ENCODE results near the gene SRPX2. TPM values are rescaled to one million over a fixed set of nuclear protein-coding genes. Genes with fewer than 3 reads are reported as not detected.

The SRPX2 gene
- total RNA-seq, 1 donor from 2014 or later, result 39.3 TPM

- peaks cover 9% of the 10 kb centered on the region for H3K36me3 ChIP-seq (ENCODE audit: insufficient read depth, low read length)
- Mint-ChIP-seq H3K4me3 (ENCODE audit: unreplicated experiment) (no peak overlapping the region), H3K27ac (ENCODE audit: unreplicated experiment) (no peak overlapping the region), H3K9me3 (ENCODE audit: unreplicated experiment) (no peaks in the 10 kb centered on the region), H3K36me3 (ENCODE audit: low read depth, unreplicated experiment) (peaks cover 11% of the 10 kb centered on the region), H3K27me3 (ENCODE audit: low read depth, unreplicated experiment) (no peaks in the 10 kb centered on the region), H3K4me1 (ENCODE audit: low read depth, unreplicated experiment) (peaks cover 8% of the 10 kb centered on the region)
- no peak overlapping the region for H3K4me2 ChIP-seq (ENCODE audit: low read length)
- TF ChIP-seq EZH2 (IDR thresholded peaks at IDR 0.05; ENCODE audit: insufficient read depth, low read length), result no peak
- TF ChIP-seq CTCF (IDR thresholded peaks at IDR 0.05; ENCODE audit: insufficient read depth, low read depth, low read length), result no peak
- H3K9ac ChIP-seq (ENCODE audit: low read length), result no peak overlapping the region
- H3K79me2 ChIP-seq (ENCODE audit: insufficient read depth, low read length), result no peaks in the 10 kb centered on the region
- no peaks in the 10 kb centered on the region for H3K9me3 ChIP-seq (ENCODE audit: insufficient read depth, low read depth, low read length)
- no peaks in the 10 kb centered on the region for H3K4me1 ChIP-seq (ENCODE audit: insufficient read depth, low read length)
- peak; percentile 93 for FAIRE-seq
- no peaks in the 10 kb centered on the region for H4K20me1 ChIP-seq (ENCODE audit: insufficient read depth, low read length)
- DNase-seq (ENCODE audit: low read depth), result no peak
- no peak overlapping the region for H3K4me3 ChIP-seq (ENCODE audit: insufficient read depth, low read depth, low read length)
- H3K27me3 ChIP-seq (ENCODE audit: insufficient read depth, low read length), result no peaks in the 10 kb centered on the region
- H3K27ac ChIP-seq (ENCODE audit: low read depth, low read length), result no peak overlapping the region
- no peak overlapping the region for H2AFZ ChIP-seq (ENCODE audit: low read depth, low read length)
Observed at GRCh38 chrX:100662796-100663195, 18.8 kb downstream of the SRPX2 start.

- FAIRE-seq (no peak), DNase-seq (ENCODE audit: low read depth) (no peak)
- H3K79me2 ChIP-seq (ENCODE audit: insufficient read depth, low read length), result no peaks in the 10 kb centered on the region
- no peak overlapping the region for H2AFZ ChIP-seq (ENCODE audit: low read depth, low read length)
- no peak overlapping the region for H3K9ac ChIP-seq (ENCODE audit: low read length)
- Mint-ChIP-seq H3K27me3 (ENCODE audit: low read depth, unreplicated experiment) (no peaks in the 10 kb centered on the region), H3K4me1 (ENCODE audit: low read depth, unreplicated experiment) (peaks cover 8% of the 10 kb centered on the region), H3K36me3 (ENCODE audit: low read depth, unreplicated experiment) (peaks cover 11% of the 10 kb centered on the region), H3K27ac (ENCODE audit: unreplicated experiment) (no peak overlapping the region), H3K4me3 (ENCODE audit: unreplicated experiment) (no peak overlapping the region), H3K9me3 (ENCODE audit: unreplicated experiment) (no peaks in the 10 kb centered on the region)
- TF ChIP-seq EZH2 (IDR thresholded peaks at IDR 0.05; ENCODE audit: insufficient read depth, low read length), result no peak
- TF ChIP-seq CTCF (IDR thresholded peaks at IDR 0.05; ENCODE audit: insufficient read depth, low read depth, low read length), result no peak
- no peaks in the 10 kb centered on the region for H3K4me1 ChIP-seq (ENCODE audit: insufficient read depth, low read length)
- no peaks in the 10 kb centered on the region for H3K27me3 ChIP-seq (ENCODE audit: insufficient read depth, low read length)
- H3K4me2 ChIP-seq (ENCODE audit: low read length), result no peak overlapping the region
- H3K27ac ChIP-seq (ENCODE audit: low read depth, low read length), result no peak overlapping the region
- no peaks in the 10 kb centered on the region for H4K20me1 ChIP-seq (ENCODE audit: insufficient read depth, low read length)
- peaks cover 9% of the 10 kb centered on the region for H3K36me3 ChIP-seq (ENCODE audit: insufficient read depth, low read length)
- no peaks in the 10 kb centered on the region for H3K9me3 ChIP-seq (ENCODE audit: insufficient read depth, low read depth, low read length)
- H3K4me3 ChIP-seq (ENCODE audit: insufficient read depth, low read depth, low read length), result no peak overlapping the region
Observed at GRCh38 chrX:100663642-100664041, 19.6 kb downstream of the SRPX2 start.

GRCh38 chrX:100672966-100673365 lies 29.0 kb downstream of the SRPX2 start:
- Histone ChIP-seq H3K27me3 (ENCODE audit: insufficient read depth, low read length) (no peaks in the 10 kb centered on the region), H3K9me3 (ENCODE audit: insufficient read depth, low read depth, low read length) (no peaks in the 10 kb centered on the region), H3K27ac (ENCODE audit: low read depth, low read length) (peak overlapping the region; percentile 42), H3K4me1 (ENCODE audit: insufficient read depth, low read length) (peaks cover 13% of the 10 kb centered on the region), H3K9ac (ENCODE audit: low read length) (peak overlapping the region; percentile 41), H3K4me2 (ENCODE audit: low read length) (peak overlapping the region; percentile 22), H3K36me3 (ENCODE audit: insufficient read depth, low read length) (peaks cover 4% of the 10 kb centered on the region), H3K4me3 (ENCODE audit: insufficient read depth, low read depth, low read length) (no peak overlapping the region), H4K20me1 (ENCODE audit: insufficient read depth, low read length) (no peaks in the 10 kb centered on the region), H3K79me2 (ENCODE audit: insufficient read depth, low read length) (no peaks in the 10 kb centered on the region), H2AFZ (ENCODE audit: low read depth, low read length) (no peak overlapping the region)
- FAIRE-seq (no peak), DNase-seq (ENCODE audit: low read depth) (no peak)
- Mint-ChIP-seq H3K36me3 (ENCODE audit: low read depth, unreplicated experiment) (peaks cover 8% of the 10 kb centered on the region), H3K4me1 (ENCODE audit: low read depth, unreplicated experiment) (peaks cover 1% of the 10 kb centered on the region), H3K4me3 (ENCODE audit: unreplicated experiment) (no peak overlapping the region), H3K27ac (ENCODE audit: unreplicated experiment) (no peak overlapping the region), H3K27me3 (ENCODE audit: low read depth, unreplicated experiment) (no peaks in the 10 kb centered on the region), H3K9me3 (ENCODE audit: unreplicated experiment) (no peaks in the 10 kb centered on the region)
- TF ChIP-seq CTCF (IDR thresholded peaks at IDR 0.05; ENCODE audit: insufficient read depth, low read depth, low read length) (no peak), EZH2 (IDR thresholded peaks at IDR 0.05; ENCODE audit: insufficient read depth, low read length) (no peak)
